ENCODE measurements around the gene FTCDNL1. TPM values are rescaled to one million over a fixed set of nuclear protein-coding genes. Genes with fewer than 3 reads are reported as not detected.

Gene FTCDNL1
- polyA plus RNA-seq, 1 donor (not counting 4 experiments of a cell fraction or from before 2014, with no cell fraction given) = 0.96 TPM

- no peaks in the 10 kb centered on the region for H3K4me1 ChIP-seq (ENCODE audit: control insufficient read depth, extremely low read depth, insufficient read depth, low read length)
- no peaks in the 10 kb centered on the region for H3K9me3 ChIP-seq (ENCODE audit: control insufficient read depth, low read depth, low read length)
- no peaks in the 10 kb centered on the region for H4K20me1 ChIP-seq (ENCODE audit: control insufficient read depth, extremely low read depth, insufficient read depth, low read length)
- H3K27ac ChIP-seq (ENCODE audit: control insufficient read depth, insufficient read depth, low read length) = no peak overlapping the region
- FAIRE-seq (no peak), DNase-seq (ENCODE audit: low read depth, low spot score) (no peak)
- no peak overlapping the region for H3K4me3 ChIP-seq (ENCODE audit: control insufficient read depth in 2 of 3, extremely low read depth in 1 of 3, insufficient read depth in 2 of 3, low read depth in 1 of 3, low read length in 3 of 3)
- TF ChIP-seq CTCF (optimal IDR thresholded peaks at IDR 0.05 in 1 of 3, IDR thresholded peaks at IDR 0.05 in 1 of 3, conservative IDR thresholded peaks at IDR 0.05 in 1 of 3; ENCODE audit: extremely low read depth in 1 of 3, insufficient read depth in 2 of 3, low read length in 3 of 3) (no peak), EZH2 (IDR thresholded peaks at IDR 0.05; ENCODE audit: low read length) (no peak)
- no peak overlapping the region for H3K4me2 ChIP-seq (ENCODE audit: control insufficient read depth, extremely low read depth, insufficient read depth, low read depth, low read length)
- dilution Hi-C loops (cut with MboI; ENCODE audit: extremely low pct_ligation_motif_present, low sequenced_read_pairs) = no loop called here
- H2AFZ ChIP-seq (ENCODE audit: control insufficient read depth, low read length) = no peak overlapping the region
- H3K9me1 ChIP-seq (ENCODE audit: control insufficient read depth, extremely low read depth, insufficient read depth, low read length) = no peaks in the 10 kb centered on the region
- no peaks in the 10 kb centered on the region for H3K36me3 ChIP-seq (ENCODE audit: control insufficient read depth in 2 of 2, extremely low read depth in 1 of 2, insufficient read depth in 2 of 2, low read length in 2 of 2)
- H3K79me2 ChIP-seq (ENCODE audit: control insufficient read depth, insufficient read depth, low read length) = no peaks in the 10 kb centered on the region
- no peaks in the 10 kb centered on the region for H3K27me3 ChIP-seq (ENCODE audit: control insufficient read depth, extremely low read depth, insufficient read depth, low read length)
- no peak overlapping the region for H3K9ac ChIP-seq (ENCODE audit: control insufficient read depth, extremely low read depth, insufficient read depth, low read length)
Measured at GRCh38 chr2:199792381-199792780, 58.6 kb downstream of the FTCDNL1 start.

- Histone ChIP-seq H3K9me3 (ENCODE audit: control insufficient read depth, low read depth, low read length) (no peaks in the 10 kb centered on the region), H4K20me1 (ENCODE audit: control insufficient read depth, extremely low read depth, insufficient read depth, low read length) (no peaks in the 10 kb centered on the region), H2AFZ (ENCODE audit: control insufficient read depth, low read length) (no peak overlapping the region), H3K9ac (ENCODE audit: control insufficient read depth, extremely low read depth, insufficient read depth, low read length) (no peak overlapping the region), H3K4me3 (ENCODE audit: control insufficient read depth in 2 of 3, extremely low read depth in 1 of 3, insufficient read depth in 2 of 3, low read depth in 1 of 3, low read length in 3 of 3) (no peak overlapping the region), H3K4me1 (ENCODE audit: control insufficient read depth, extremely low read depth, insufficient read depth, low read length) (no peaks in the 10 kb centered on the region), H3K9me1 (ENCODE audit: control insufficient read depth, extremely low read depth, insufficient read depth, low read length) (no peaks in the 10 kb centered on the region), H3K4me2 (ENCODE audit: control insufficient read depth, extremely low read depth, insufficient read depth, low read depth, low read length) (no peak overlapping the region), H3K79me2 (ENCODE audit: control insufficient read depth, insufficient read depth, low read length) (no peaks in the 10 kb centered on the region), H3K36me3 (ENCODE audit: control insufficient read depth in 2 of 2, extremely low read depth in 1 of 2, insufficient read depth in 2 of 2, low read length in 2 of 2) (no peaks in the 10 kb centered on the region), H3K27me3 (ENCODE audit: control insufficient read depth, extremely low read depth, insufficient read depth, low read length) (no peaks in the 10 kb centered on the region), H3K27ac (ENCODE audit: control insufficient read depth, insufficient read depth, low read length) (no peak overlapping the region)
- dilution Hi-C loops (cut with MboI; ENCODE audit: extremely low pct_ligation_motif_present, low sequenced_read_pairs) = no loop called here
- FAIRE-seq (no peak), DNase-seq (ENCODE audit: low read depth, low spot score) (no peak)
- TF ChIP-seq EZH2 (IDR thresholded peaks at IDR 0.05; ENCODE audit: low read length) = no peak
- no peak for TF ChIP-seq CTCF (optimal IDR thresholded peaks at IDR 0.05 in 1 of 3, IDR thresholded peaks at IDR 0.05 in 1 of 3, conservative IDR thresholded peaks at IDR 0.05 in 1 of 3; ENCODE audit: extremely low read depth in 1 of 3, insufficient read depth in 2 of 3, low read length in 3 of 3)
Measured at GRCh38 chr2:199791326-199791725, 59.7 kb downstream of the FTCDNL1 start.
